NCI-H146 treated with DMSO at 0.1 percent for 48 hours (cell line): ENCODE results near the gene URB2.
"Not testable (repeated sequence)": the region's sequence is repeated elsewhere in the genome, so short reads cannot be mapped to it uniquely, and the experiment has no call there.

Source experiments
- DNase-seq: peaks from one replicate; lab custom pipeline; 2025; ENCODE audit not compliant: unreplicated experiment; lab: John Stamatoyannopoulos, UW

Gene URB2

DNA sequence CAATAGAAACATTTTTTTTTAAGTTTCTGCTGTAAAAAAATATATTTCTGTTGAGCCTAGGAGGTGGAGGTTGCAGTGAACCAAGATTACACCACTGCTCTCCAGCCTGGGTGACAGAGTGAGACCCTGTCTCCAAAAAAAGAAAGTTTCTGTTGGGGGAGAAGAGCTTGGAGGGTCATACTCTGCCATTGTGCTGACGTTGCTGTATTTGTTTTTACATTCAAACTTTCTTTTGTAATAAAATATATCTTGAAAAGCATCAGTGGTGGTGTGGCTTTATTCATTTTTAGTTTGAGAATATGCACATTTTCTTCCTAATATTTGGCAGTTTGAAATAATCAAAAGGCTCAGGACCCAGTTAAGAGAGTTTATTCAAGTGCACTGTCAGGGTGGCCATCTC, 64.6 kb downstream of the URB2 start:
- no peak for DNase-seq

DNA sequence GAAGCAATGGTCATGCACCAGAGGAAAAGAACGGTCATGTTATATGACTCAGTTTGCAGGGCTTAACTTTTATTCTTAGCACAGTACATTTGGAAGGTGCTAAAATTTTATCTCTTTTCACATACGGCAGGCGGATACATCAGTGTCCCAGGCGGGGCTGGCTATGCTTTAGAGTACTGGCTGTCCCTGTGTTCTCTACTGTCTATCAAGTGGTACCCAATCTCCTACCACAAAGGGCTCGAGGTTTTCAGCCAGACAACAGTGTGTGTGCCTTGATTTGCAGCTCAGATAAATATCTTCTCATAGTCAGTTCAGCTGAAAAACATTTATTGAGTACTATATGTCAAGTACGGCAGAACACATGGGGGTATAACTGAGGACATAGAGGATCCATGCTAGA, 65.3 kb downstream of the URB2 start:
- no peak for DNase-seq

DNA sequence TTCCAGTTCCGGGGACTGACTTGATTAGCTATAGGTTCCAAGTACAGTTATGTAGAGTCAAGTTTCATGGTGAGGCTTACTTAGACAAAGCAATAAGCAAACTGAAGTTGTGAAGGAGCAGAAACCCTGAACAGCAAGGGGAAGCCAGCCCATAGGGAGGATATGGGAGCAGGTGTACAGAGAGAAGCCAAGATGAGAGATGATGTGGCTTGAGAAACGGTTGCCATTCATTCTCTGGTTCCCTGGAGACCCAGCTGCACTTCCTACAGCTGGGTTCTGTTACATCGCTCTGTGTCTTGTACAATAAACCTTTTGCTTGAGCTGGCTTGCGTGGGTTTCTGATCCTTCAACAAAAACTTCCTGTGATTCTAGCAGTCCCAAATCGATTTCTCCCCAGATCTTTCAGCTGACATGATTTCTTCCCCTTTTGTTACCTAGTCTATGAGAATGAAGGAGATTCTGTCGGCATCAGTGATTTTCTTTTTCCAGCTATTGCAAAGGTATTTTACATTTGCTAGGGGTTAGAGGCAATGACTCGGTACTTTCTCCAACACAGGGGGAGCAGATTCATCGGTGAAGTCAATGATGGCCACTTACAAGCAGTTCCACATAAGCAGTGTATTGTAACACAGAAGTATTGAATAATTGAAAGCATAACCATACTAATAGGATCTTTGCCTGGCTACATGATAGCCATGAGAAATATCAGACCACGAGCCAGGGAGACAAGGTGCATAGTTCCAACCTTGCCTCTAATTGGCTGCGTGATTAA, 67.3 kb downstream of the URB2 start:
- no peak for DNase-seq

DNA sequence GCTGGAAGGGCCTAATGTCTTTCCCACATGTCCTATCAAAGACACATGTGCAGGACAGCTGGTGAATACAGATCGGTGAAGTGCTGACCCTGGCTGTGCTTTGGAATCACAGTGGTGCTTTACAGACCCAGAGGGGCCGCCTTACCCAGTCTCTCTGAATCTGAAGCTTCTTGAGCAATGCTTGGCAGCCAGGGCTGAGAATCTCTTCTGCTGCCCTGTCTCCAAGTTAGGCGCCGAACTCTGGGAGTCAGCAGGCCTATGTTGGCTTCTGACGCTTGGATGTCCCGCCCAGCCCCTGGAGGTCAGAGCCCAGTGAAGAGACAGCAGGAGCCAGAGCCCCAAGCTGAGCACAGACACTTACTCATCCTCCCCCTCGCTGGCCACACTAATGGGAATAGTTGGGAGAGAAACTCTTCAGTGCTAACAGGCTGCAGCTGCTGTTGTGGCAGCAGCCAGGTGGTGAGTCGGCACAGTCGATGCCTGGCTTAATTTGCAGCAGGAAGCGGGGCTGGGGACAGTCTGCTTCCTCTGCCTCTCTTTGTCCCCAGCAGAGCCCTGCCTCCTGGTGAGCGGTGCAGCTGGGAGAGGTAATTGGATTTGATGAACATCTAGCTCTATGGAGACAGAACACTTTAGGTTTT, 68.1 kb downstream of the URB2 start:
- peak; percentile 95 for DNase-seq

DNA sequence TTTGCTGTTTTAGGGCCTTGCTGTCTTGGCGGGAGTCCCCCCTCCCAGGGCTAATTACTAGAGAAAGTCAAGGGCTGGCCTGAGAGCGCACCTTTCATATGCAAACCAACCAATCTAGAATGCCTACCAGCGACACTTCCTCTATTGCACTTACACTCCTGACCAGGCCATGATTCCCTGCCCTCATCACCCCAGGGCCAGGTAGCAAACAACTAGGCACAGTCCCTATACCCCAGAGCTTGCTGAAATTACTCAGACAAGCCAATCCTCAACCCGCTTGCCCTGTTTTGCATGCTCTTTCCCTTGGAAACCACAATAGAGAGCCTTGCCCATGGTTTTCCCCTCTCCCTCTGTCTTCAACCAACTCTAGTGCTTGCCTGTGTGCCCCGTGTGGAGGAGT, 70.3 kb downstream of the URB2 start:
- no peak for DNase-seq

DNA sequence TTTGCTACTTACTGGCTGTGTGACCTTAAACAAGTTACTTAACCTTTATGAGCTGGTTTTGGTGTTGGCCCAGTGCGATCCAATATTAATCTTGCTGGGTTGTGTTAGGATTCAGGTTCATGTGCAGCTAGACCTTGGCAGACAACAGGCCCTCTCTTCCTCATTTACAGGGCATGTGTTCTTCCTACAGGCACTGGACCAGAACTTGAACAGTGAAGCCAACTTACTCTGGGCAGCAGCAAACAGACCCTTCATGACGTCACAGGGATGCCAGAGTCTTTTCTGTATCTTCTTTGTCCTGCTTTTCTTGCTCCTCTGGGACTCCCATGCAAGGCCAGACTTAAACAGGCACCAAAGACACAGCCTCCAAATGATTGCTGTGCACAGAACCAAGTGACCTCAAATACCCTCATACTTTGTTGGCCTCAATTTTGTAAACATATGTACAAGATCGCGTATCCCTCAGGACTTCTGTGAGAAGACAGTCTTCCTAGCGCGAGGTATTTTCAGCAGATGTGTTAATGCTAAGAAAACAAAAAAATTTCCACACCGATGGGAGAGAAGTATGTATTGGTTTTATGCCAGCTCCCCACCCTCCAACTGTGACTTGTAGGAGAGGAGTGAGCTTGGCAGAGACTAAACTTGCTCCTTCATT, 73.7 kb downstream of the URB2 start:
- no peak for DNase-seq

DNA sequence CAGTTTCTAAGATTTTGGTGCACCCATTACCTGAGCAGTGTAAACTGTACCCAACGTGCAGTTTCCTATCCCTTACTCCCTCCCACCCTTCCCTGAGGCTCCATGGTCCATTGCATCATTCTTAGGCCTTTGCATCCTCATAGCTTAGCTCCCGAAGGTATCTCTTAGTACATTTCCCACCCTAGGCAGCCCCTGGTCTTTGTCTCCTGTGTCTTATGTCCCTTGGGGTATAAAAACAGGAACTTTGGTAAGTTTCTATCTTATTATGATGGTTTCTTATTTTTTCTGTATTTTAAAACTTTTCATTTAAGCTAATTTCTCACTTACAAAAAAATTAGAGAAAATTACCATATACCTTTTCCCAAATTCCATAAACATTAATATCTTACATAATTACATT, 78.1 kb downstream of the URB2 start:
- no peak for DNase-seq

DNA sequence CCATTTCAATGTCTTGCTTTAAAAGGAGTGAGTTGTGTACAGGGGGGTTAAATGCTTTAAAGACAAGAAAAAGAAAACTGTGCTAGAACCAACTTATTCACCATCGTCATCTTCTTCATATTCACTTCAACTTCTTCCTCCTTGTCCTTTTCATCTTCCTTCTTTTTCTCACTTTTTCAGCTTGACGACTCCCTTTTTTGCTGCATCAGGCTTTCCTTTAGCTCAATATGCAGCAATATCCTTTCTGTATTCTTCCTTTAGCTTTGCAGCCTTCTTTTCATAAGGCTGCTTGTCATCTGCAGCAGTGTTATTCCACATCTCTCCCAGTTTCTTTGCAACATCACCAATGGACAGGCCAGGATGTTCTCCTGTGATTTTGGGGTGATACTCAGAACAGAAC, 79.1 kb downstream of the URB2 start:
- DNase-seq = not testable (repeated sequence)

DNA sequence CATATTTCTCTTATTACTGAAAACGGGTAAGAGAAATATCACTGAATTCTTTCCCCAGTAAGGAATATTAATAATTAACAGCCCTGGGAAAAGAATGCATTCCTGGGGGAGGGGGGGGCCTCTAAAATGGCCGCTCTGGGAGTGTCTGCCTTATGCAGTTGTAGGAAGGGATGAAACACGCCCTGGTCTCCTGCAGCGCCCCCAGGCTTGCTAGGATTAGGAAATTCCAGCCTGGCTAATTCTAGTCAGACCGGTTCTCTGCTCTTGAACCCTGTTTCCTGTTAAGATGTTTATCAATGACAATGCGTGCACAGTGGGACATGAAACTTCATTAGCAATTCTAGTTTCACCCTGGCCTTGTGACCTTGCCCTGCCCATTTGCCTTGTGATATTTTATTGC, 81.1 kb downstream of the URB2 start:
- DNase-seq = not testable (repeated sequence)

DNA sequence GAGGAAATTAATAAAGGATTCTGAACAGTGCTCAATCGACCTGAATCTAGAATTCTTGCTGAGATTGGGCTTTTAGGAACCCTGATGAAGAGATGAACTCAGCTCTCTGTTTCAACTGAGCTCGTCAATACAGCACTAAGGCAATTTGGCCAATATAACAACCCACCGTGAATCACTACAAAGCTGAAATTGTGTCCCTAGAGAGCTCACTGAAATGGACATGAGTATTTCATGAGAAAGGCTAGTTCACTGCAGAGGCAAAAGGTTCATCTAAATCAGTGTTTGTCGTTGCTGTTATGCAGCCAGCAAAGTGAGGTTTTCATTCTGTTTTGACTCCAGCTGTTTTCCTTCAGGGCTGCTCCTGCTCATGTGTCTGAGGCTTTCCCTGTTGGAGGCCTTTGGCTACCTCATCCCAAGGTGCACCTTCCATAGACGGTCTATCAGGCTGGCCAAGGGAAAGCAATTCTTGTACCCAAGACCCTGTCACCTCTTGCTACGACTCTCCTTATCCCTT, 83.5 kb downstream of the URB2 start:
- DNase-seq = no peak
